Hematopoietic multipotent progenitor cell treated with erythropoietin and hydrocortisone succinate and interleukin-3 and kit ligand, for 6 days (in vitro differentiated cells): ENCODE results near the gene ZNF511.

Experiments
- DNase-seq: peaks from one replicate; pipeline ENCODE4 v3.0.0-alpha.2; 2015

ZNF511 gene

DNA sequence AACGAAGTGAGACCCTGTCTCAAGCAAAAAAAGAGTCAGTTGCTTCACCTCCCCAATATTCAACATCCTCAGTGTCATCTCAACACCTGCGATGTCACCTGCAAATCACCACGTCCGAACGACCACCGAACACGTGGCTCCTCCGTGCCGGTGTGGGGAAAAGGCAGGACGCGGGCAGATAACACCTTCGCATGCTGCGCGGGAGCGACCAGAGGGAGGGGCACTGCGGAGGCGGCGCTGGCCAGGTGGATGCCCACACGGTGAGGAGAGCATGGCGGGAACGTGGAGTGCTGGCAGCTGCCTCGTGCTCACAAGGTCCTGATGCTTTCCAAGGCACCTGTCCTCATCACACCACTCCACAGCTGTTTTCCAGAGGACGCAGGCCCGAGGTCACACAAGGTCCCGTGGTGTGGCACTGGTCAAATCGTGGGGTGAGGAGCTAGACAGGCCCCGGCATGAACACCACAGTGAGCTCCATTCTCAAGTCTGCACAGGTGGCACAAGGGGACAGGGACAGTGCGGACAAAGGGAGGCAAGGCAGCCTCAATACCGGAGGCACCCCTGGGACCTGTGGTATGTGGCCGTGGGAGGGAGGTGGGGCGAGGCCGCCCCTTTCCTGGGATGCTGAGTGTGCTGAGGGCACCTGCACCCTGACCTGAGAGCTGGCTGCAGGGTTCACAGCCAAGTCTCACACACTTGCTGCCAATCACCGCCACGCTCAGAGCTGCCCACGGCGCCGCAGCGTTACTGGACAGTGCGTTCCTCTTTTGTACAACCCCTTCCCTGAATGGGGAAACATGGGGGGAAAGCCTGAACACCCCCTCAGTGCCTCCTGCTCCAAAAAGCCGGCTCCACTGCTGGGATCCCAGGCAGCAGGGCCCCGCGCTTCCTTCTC is 13.0 kb upstream of the ZNF511 start:
- DNase-seq, result no peak

DNA sequence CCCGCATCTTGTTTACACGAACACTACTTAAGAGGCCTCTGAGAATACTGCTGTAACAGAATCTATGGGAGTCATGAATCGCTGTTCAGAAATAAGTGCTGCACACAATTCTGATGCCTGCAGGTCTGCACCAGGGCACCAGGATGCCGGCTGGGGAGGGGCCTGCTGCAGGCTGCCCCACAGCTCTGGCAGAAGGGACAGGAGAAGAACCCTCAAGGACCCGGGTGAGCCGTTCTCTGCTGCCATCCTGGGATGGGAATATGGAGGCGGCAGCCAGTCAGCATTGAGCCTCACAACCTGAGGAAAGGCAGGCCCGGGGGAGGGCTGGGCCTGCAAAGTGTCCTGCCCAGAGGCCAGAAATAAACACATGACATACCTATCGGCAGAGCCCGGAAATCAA is 11.2 kb upstream of the ZNF511 start:
- DNase-seq, result no peak

DNA sequence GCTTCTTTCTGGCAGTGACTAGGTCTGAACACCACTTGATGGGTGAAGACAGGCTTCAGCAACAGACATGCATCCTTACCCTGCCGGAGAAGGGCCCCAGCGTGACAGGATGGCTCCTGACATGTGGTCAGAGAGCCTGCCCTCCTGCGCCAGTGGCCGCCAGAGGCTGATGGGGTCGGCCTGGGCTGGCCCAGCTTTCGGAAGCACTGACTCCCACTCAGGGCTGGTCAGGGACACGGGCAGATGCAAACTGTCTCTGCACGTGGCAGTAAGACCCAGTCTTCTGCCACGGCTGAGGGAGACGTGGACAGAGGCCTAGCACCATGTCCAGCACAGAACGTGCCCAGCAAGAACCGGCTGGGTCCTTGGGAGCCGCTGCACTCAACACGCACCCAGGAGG is 10.2 kb upstream of the ZNF511 start:
- no peak for DNase-seq

DNA sequence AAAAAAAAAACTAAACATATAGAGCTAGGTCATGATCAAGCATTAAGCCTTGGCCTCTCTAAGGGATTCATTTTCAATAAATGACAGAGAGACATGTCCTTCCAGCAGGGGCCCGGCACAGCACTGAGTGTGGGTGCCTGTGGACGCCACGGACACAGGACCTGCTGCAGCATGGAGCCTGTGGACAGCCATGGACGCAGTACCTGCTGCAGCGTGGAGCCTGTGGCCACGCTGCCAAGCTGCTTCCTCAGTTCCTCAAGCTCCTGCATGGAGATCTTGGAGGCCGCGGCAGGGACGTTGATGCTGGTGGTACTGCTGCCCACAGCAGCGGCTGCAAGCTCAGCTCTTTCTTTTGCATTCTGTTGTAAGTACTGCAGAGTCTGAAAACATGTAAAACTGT is 9.5 kb upstream of the ZNF511 start:
- no peak for DNase-seq

DNA sequence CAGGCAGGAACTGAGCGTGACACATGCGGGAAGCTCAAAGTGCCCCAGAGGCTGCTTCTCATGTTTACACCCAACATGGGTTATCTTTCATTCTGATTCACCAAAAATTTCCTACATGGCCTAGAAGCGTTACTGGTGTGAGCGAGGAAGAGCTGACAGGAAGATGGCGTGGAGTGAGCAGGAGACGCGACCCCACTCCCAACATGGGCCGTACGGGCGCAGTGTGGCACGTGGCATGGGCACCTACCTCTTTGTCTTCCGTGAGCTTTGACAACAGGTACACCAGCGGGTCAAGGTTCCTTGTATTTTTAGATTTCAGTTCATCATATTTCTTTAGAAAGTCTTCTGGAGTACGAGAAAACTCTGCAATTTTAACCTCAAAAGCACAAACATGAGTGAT is 9.0 kb upstream of the ZNF511 start:
- DNase-seq, result no peak

DNA sequence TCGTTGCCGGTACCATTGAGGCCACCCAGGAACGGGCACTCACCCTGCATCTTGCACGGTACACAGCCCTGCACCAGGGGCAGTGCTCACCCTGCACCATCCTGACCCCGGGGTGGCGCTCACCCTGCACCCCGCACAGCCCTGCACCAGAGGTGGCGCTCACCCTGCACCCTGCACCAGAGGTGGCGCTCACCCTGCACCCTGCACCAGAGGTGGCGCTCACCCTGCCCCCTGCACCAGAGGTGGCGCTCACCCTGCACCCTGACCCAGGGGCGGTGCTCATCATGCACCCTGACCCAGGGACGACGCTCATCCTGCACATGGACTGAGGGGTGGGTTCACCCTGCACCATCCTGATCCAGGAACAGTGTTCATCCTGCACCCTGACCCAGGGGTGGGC is 6.5 kb upstream of the ZNF511 start:
- DNase-seq, result no peak

DNA sequence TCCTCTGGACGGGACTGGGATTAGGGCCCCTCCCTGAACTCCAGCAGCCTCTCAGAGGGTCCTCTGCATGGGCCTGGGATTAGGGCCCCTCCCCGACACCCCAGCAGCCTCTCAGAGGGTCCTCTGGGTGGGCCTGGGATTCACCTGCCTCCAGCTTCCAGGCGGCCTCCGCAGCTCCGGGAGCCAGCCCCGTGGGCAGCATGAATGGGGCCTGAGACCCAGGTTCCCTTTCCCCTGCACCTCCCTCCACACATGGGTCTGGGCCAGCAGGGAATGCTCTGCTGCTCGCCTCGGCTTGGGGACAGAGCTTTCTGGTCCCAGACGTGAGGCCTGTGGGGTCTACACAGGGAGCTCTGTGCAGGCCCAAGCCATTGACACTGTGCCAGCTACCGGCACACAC is 5.5 kb upstream of the ZNF511 start:
- DNase-seq, result no peak

DNA sequence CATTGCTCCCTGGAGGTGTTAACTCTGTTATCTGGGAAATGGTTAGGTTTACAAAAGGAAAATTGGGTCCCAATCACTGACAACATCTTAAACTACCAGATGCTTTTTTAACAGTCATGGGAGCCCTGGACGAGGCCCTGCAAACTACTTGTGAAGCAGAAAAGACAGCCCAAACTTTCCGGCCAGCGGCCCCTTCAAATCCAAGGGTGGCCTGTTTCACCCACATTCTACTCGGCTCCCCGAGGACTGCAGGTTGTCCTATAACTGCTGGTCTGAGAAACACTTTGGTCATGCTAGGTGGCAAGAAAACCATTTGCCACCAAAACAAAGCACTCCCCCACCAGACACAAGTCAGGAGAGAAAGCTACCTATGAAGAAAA is 2.6 kb upstream of the ZNF511 start:
- no peak for DNase-seq

DNA sequence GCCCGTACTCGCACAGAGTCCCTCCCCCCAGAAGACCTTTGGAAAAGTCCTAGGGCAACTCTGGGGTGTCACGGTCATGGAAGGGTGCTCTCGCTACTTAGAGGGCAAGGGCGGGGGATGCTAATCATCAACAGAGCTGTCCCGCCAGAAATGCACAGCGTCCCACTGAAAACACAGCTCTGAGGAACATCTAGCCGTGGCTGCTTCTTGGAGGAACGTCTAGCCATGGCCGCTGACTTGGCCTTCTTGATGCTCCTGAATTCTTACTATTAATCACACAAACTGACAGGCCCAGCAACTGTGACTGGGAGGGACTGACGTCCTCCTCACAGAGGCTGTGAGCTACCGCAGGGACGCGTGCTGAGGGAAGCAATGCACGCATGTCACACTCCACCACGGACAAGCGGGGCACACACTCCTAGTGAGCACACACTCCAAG is 1.8 kb upstream of the ZNF511 start:
- no peak for DNase-seq

DNA sequence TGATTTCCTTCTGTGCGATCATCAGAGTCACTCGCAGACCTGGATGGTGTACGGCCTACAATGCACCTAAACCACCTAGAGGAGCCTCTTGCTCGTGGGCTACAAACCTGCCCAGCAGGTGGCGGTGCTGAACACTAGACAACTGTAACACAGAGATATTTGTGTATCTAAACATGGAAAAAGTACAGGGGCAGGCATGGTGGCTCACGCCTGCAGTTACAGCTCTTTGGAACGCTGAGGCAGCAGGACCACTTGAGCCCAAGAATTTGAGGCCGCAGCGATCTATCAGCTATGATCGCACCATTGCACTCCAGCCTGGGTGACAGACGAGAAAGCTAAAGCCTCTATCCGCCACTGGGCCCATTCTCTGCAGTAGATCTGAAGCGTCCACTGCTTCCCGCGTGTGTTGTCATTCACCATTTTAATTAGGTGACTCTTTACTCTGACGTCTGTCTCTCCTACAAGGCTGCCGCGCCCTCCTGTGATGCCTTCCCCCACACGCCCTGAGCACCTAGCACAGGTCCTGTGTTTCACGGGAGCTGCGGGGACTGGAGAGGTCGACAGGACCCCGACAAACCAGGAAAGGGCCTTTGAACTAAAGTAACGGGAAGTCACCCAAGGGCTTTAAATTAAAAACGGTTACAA is 816 bp upstream of the ZNF511 start:
- peak; percentile 89 for DNase-seq

DNA sequence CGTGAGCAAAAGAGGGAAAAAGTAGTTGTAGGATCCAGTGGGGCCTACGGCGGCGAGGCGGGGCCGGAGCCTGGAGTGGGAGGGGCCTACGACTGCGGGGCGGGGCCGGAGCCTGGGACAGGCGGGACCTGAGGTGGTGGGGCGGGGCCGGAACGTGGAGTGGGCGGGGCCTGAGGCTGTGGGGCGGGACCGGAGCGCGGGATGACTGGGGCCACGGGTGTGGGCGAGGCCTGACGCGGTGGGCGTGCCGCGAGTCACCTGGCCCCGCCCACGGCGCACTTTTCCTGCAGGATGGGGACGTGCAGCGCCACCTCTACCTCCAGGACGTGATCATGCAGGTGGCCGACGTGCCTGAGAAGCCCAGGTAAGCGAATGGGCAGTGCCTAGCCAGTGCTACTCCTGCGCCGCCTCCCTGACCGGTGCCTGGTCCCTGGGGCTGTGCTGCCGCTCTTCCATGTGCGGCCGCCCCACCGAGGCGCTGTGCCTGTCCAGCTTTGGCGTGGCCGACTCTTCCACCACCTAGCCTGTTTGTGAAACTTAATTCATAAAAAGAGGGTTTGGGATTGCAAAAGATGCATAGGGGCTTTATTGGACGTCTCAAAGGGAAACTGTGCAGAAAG is 496 bp downstream of the ZNF511 start:
- peak; percentile 88 for DNase-seq

DNA sequence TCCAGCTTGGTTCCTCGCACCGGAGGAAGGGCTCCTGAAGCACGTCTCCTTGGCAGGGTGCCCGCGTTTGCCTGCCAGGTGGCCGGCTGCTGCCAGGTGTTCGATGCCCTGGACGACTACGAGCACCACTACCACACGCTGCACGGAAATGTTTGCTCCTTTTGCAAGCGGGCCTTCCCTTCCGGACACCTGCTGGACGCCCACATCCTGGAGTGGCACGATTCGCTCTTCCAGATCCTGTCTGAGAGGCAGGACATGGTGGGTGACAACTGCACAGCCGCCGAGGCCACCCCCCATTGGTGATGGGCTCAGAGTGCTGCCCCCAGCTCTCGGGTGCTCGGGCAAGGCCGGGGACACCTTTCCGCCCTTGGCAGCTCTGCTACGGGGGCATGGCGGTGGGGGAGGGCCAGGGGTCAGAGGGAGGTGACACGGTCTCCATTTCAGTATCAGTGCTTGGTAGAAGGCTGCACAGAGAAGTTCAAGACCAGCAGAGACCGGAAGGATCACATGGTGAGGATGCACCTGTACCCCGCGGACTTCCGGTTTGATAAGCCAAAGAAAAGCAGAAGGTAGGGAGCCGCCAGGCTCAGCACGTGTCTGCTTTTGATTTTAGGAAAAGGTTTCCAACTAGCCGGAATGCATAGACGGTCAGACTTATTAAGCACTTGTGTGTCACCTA is 1.1 kb downstream of the ZNF511 start:
- DNase-seq, result no peak

DNA sequence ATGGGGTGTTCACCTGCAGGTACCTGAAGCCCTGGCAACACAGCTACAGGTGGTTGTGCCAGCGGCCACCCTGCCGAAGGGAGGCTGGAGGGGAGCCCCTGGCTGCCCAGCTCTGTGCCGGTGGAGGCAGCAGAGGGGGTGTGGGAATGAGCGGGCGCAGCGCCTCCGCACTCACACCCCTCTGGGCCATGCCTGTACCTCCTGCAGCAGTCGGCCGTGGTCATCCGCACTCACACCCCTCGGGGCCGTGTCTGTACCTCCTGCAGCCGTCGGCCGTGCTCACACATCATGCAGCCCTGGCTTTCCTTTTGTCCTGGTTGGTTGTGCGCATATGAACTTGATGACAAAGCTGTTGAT is 1.7 kb downstream of the ZNF511 start:
- DNase-seq, result no peak

DNA sequence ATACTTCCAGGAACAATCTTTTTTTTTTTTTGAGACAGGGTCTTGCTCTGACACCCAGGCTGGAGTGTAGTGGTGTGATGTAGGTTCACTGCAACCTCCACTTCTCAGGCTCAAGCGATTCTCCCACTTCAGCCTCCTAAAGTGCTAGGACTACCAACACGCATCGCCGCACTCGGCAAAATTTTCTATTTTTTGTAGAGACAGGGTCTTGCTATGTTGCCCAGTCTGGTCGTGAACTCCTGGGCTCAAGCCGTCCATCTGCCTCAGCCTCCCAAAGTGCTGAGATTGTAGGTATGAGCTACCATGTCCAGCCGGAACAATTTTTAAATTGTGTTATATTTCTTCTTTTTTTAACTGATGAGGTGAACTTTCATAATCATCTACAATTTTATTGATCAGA is 2.1 kb downstream of the ZNF511 start:
- DNase-seq, result no peak

DNA sequence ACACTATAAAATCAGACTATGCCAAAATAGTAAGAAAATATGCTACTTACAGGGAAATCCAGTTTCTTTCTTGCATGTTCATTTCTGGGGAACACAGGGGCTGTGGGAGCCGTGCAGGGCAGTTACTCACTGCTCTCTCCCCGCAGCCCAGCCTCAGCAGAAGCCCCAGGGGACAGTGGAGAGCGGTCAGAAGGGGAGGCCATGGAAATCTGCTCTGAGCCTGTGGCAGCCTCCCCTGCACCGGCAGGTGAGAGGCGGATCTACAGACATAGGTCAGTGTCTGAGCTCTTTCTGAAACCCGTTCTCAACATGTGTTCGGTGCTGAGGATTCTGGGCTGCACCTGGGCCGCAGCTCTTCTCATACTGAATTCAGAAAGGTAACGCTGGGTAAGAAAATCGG is 2.9 kb downstream of the ZNF511 start:
- DNase-seq, result no peak

DNA sequence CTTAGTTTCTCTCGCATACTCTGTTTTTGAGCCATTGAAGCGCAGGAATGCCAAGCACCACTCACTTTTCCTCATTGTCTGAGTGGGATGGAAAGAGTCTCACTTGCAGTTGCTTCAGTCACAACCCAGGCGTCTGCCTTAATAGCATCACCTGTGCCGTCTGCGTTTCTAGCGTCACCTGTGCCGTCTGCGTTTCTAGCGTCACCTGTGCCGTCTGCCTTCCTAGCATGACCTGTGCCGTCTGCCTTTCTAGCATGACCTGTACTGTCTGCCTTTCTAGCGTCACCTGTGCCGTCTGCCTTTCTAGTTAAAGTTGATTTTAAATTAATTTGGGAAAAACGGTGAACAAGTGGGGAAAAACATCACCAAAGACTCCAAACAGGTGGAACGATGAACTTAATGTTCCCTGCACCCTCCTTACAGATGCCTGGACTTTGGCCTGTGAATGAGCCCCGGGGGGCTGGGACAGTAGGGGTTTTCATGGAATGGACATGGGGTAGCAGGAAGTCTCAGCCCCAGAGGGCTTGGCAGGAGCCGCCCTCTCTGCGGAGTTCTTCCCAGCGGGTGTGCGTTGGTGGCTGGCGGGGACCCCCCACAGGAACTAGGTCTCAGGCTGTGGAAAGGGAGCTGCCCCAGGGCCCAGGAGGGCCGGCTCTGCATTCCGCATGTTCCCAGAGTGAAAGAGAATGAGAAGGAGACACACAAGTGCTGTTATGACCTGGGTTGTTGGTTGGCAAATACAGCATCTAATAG is 3.5 kb downstream of the ZNF511 start:
- no peak for DNase-seq

DNA sequence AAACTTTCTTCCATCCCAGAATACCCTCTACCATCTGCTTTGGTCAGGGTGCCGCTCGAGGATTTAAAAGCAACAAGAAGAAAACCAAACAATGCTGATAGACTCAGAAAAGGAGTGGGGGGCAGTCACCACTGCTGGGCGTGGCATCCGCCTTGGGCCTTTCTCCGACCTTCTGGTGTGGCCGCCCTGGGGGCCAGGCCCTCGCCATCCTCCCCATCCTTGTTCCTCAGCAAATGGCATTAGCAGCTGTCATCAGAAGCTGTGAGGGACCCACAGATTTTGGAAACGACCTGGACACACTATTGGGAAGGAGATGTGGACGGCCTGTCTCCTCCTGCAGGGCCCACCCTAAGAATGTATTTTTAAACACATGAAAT is 4.0 kb downstream of the ZNF511 start:
- no peak for DNase-seq

DNA sequence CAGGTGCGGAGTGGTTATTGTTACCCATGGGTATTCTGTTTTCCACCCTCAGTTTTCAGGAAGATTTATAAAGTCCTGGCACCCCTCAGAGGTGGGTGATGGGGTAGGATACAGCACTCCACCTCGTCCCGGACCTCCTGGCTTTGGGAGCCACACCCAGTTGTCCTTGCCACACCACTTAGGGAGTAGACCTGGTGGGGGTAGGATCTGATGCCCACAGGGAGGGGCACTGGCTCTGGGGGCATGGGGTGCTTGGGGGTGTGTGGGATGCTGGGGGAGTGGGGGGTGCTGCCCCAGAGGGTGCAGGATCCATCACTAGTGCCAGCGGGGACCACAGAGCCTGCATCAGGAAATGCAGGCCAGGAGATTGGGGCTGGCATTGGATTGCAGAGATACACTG is 4.5 kb downstream of the ZNF511 start:
- no peak for DNase-seq

DNA sequence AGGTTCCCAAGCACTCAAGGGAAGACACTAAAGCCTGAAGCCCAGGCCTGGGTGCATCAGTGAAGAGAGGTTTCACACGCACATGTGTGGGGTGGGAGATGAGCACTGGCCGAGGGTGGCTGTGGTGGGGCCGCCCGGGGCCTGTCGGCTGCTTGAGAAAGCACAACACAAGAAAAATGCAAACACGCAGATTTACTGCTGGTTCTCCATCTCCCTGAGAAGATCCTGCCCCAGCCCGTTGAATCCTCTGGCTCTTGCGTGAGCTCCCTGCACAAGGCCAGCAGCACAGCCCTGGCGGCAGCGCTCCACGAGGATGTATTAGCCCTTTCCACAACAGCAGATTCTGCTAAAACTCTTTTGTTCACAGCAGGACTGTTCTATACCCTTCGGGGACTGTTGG is 6.2 kb downstream of the ZNF511 start:
- DNase-seq, result no peak

DNA sequence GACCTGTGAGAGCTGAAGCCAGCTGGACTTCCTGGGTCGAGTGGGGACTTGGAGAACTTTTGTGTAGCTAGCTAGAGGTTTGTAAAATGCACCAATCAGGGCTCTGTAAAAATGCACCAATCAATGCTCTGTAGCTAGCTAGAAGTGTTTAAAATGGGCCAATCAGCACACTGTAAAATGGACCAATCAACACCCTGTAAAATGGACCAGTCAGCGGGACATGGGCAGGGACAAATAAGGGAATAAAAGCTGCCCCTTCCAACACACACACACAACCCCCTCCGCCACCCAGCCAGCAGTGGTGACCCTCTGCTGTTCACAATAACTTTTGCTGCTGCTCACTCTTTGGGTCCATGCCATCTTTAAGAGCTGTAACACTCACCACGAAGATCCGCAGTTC is 7.1 kb downstream of the ZNF511 start:
- DNase-seq, result no peak

DNA sequence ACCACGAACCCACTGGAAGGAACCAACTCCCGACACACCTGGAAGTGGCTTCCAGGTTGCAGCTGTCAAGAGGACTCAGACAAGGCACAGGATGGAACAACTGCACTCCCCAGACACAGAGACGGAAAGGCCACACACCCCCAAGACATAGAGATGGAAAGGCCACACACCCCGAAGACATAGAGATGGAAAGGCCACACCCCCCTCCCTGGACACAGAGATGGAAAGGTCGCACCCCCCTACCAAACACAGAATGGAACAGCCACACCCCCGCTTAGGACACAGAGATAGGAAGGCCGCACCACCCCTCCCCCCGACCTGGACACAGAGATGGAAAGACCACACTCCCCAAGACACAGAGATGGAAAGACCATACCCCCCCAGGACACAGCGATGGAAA is 7.6 kb downstream of the ZNF511 start:
- no peak for DNase-seq

DNA sequence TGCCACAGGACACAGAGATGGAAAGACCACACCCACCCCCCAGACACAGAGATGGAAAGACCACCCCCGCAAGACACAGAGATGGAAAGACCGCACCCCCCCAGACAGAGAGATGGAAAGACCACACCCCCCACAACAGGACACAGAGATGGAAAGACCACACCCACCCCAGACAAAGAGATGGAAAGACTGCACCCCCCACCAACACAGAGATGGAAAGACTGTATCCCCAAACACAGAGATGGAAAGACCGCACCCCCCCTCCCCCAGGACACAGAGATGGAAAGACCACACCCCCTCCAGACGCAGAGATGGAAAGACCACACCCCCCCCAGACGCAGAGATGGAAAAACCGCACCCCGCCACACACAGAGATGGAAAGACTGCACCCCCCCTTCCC is 8.0 kb downstream of the ZNF511 start:
- DNase-seq, result no peak

DNA sequence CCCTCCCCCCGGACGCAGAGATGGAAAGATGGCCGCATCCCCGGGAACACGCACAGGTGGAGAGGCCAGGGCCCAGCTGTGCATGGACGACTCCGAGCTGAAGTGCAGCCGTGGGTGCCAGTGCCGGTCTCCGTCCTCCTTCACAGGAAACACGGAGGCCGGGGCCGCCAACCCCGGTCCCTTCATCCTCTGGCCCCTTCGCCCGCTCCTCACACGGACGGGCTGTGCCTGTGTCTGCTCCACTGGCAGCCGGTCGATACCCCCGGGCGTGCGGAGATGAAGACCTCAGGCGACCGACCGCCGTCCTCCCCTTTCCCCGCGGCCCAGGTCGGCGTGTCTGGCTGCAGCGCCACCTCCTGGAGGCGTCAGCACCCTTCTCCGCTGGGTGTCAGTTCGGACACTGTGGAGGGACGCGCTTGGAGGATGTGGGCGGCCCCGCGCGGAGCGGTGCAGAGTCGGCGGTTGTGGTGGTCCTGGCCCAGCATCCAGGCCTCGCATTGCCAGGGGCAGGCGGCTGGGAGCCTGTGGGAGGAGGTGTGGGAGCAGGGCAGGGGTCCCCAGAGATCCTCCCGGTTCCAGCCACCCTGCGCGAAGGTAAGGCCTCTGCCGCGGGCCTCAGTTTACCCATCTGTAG is 9.9 kb downstream of the ZNF511 start:
- DNase-seq, result peak; percentile 79
